WTC11 (cell line): ENCODE results near the gene SLC26A11. TPM values are rescaled to one million over a fixed set of nuclear protein-coding genes. Genes with fewer than 3 reads are reported as not detected.

ENCODE experiments used
- ATAC-seq: fragments of 200-7000 bp; cut with Tn5 transposase; 2 replicates; pipeline ENCODE4 v1.10.0; 2021; ENCODE audit warnings: mild to moderate bottlenecking, moderate library complexity
- CTCF ChIA-PET: fragments of 300-600 bp; sonication (Branson Sonifier 250); formaldehyde crosslinking; loops from one replicate; lab custom pipeline; 2021; ENCODE audit warnings: antibody characterized with exemption; lab: Charles Lee
- POLR2A ChIA-PET: fragments of 350-600 bp; sonication (Branson Sonifier 250); formaldehyde crosslinking; loops from one replicate; lab custom pipeline; 2021; ENCODE audit warnings: antibody characterized with exemption; lab: Charles Lee
- DNase-seq: peaks from one replicate; pipeline ENCODE4 v3.0.0; 2021; ENCODE audit warnings: low spot score
- H3K27ac Mint-ChIP-seq: 2 replicates; pipeline ENCODE4 v1.8.0; 2021; ENCODE audit warnings: mixed read lengths
- H3K27me3 Mint-ChIP-seq: 2 replicates; pipeline ENCODE4 v1.8.0; 2021; ENCODE audit warnings: low read depth, mild to moderate bottlenecking, moderate library complexity, mixed read lengths
- H3K36me3 Mint-ChIP-seq: 2 replicates; pipeline ENCODE4 v1.8.0; 2021; ENCODE audit warnings: mixed read lengths
- H3K4me1 Mint-ChIP-seq: 2 replicates; pipeline ENCODE4 v1.8.0; 2022; ENCODE audit warnings: mixed read lengths
- H3K4me3 Mint-ChIP-seq: 2 replicates; pipeline ENCODE4 v1.8.0; 2021; ENCODE audit warnings: mild to moderate bottlenecking, moderate library complexity, mixed read lengths
- H3K9me3 Mint-ChIP-seq: 2 replicates; pipeline ENCODE4 v1.8.0; 2021; ENCODE audit warnings: mixed read lengths
- ARID4B ChIP-seq: sonication (generic); formaldehyde crosslinking; IDR thresholded peaks from 2 replicates; pipeline ENCODE4 v1.8.0; 2023; ENCODE audit warnings: missing genetic modification reagents, mild to moderate bottlenecking, borderline replicate concordance
- ATF2 ChIP-seq: sonication (generic); formaldehyde crosslinking; IDR thresholded peaks from 2 replicates; pipeline ENCODE4 v1.8.1; 2022; ENCODE audit warnings: low read depth, missing genetic modification reagents, borderline replicate concordance
- ESRRA ChIP-seq: sonication (generic); formaldehyde crosslinking; IDR thresholded peaks from 2 replicates; pipeline ENCODE4 v1.8.1; 2022; ENCODE audit warnings: mild to moderate bottlenecking, missing genetic modification reagents, borderline replicate concordance
- GTF2I ChIP-seq: fragments of 250-450 bp; sonication (Bioruptor Pico); conservative IDR thresholded peaks from 2 replicates; pipeline ENCODE4 v1.4.0; 2021; ENCODE audit warnings: mild to moderate bottlenecking
- IRF1 ChIP-seq: sonication (generic); formaldehyde crosslinking; IDR thresholded peaks from 2 replicates; pipeline ENCODE4 v1.8.0; 2023; ENCODE audit warnings: missing genetic modification reagents
- MAX ChIP-seq: sonication (generic); formaldehyde crosslinking; IDR thresholded peaks from 2 replicates; pipeline ENCODE4 v1.8.0; 2022; ENCODE audit warnings: mild to moderate bottlenecking, missing genetic modification reagents
- MYBL2 ChIP-seq: sonication (generic); formaldehyde crosslinking; IDR thresholded peaks from 2 replicates; pipeline ENCODE4 v1.8.1; 2023; ENCODE audit warnings: mild to moderate bottlenecking, moderate library complexity, missing genetic modification reagents
- NFE2L1 ChIP-seq: sonication (generic); formaldehyde crosslinking; IDR thresholded peaks from 2 replicates; pipeline ENCODE4 v1.8.1; 2023; ENCODE audit warnings: missing genetic modification reagents
- PREB ChIP-seq: sonication (generic); formaldehyde crosslinking; IDR thresholded peaks from 2 replicates; pipeline ENCODE4 v1.8.1; 2022; ENCODE audit warnings: mild to moderate bottlenecking, missing genetic modification reagents, moderate library complexity, borderline replicate concordance
- USF1 ChIP-seq: sonication (generic); formaldehyde crosslinking; IDR thresholded peaks from 2 replicates; pipeline ENCODE4 v1.8.0; 2022; ENCODE audit warnings: mild to moderate bottlenecking, missing genetic modification reagents
- USF2 ChIP-seq: sonication (generic); formaldehyde crosslinking; IDR thresholded peaks from 2 replicates; pipeline ENCODE4 v1.8.1; 2023; ENCODE audit warnings: mild to moderate bottlenecking, missing genetic modification reagents, moderate library complexity
- total RNA-seq: library from RNA; stranded (reverse); gene quantifications from 3 replicates; pipeline ENCODE4 v1.2.3, GENCODE V29; 2021

The SLC26A11 gene
- total RNA-seq, 1 experiment from 2014 or later, result 26.4 TPM

- H3K27me3 Mint-ChIP-seq, result no peaks in the 10 kb centered on the region
- TF ChIP-seq ATF2 (no peak), USF1 (CRISPR knock-in tag) (peak; percentile 67), PREB (0 out of 2 replicates have a peak, but pooled peaks have one; percentile 23), USF2 (peak; percentile 80), IRF1 (CRISPR knock-in tag) (no peak), ESRRA (CRISPR knock-in tag) (no peak), MAX (CRISPR knock-in tag) (0 out of 2 replicates have a peak, but pooled peaks have one; percentile 32)
- H3K4me3 Mint-ChIP-seq, result no peak overlapping the region
- H3K27ac Mint-ChIP-seq, result peak overlapping the region; percentile 82
- peaks cover 45% of the 10 kb centered on the region for H3K4me1 Mint-ChIP-seq
- peak; percentile 7 for ATAC-seq
- ChIA-PET CTCF (interaction anchor here (0.6 to 2.3 kb wide), 3 partner anchors 67 to 1554 kb away, joined by 3 to 9 read pairs (median 6); no protein-coding TSS in a partner anchor), POLR2A (interaction anchor here (1.4 kb wide), 1 partner anchor 10 kb away, joined by 4 read pairs; no protein-coding TSS in a partner anchor)
- H3K36me3 Mint-ChIP-seq, result peaks cover 27% of the 10 kb centered on the region
- H3K9me3 Mint-ChIP-seq, result no peaks in the 10 kb centered on the region
- DNase-seq, result no peak
Observed at GRCh38 chr17:80263253-80264204, 43.3 kb downstream of the SLC26A11 start.

GRCh38 chr17:80264205-80265075 is 44.2 kb downstream of the SLC26A11 start:
- TF ChIP-seq MYBL2 (no peak), GTF2I (CRISPR knock-in tag) (peak; percentile 60; the same call in 1 of the 2 replicates)
- DNase-seq (no peak), ATAC-seq (no peak)
- peaks cover 27% of the 10 kb centered on the region for H3K36me3 Mint-ChIP-seq
- H3K27me3 Mint-ChIP-seq, result no peaks in the 10 kb centered on the region
- H3K4me3 Mint-ChIP-seq, result no peak overlapping the region
- ChIA-PET CTCF (interaction anchor here (0.6 kb wide), 2 partner anchors 113 to 1553 kb away, joined by 3 read pairs; no protein-coding TSS in a partner anchor), POLR2A (interaction anchor here (0.6 to 1.4 kb wide), 2 partner anchors 9 to 721 kb away, joined by 3 to 4 read pairs; no protein-coding TSS in a partner anchor)
- H3K27ac Mint-ChIP-seq, result peak overlapping the region; percentile 82
- no peaks in the 10 kb centered on the region for H3K9me3 Mint-ChIP-seq
- H3K4me1 Mint-ChIP-seq, result peaks cover 38% of the 10 kb centered on the region

GRCh38 chr17:80265205-80266068 is 45.2 kb downstream of the SLC26A11 start:
- POLR2A ChIA-PET, result no interaction called here
- Mint-ChIP-seq H3K27ac (peak overlapping the region; percentile 40), H3K36me3 (peaks cover 27% of the 10 kb centered on the region), H3K9me3 (no peaks in the 10 kb centered on the region), H3K4me1 (peaks cover 33% of the 10 kb centered on the region), H3K4me3 (no peak overlapping the region), H3K27me3 (no peaks in the 10 kb centered on the region)
- CTCF ChIA-PET, result interaction anchor here (0.6 kb wide), 1 partner anchor 114 kb away, joined by 3 read pairs; no protein-coding TSS in a partner anchor
- DNase-seq (no peak), ATAC-seq (no peak)
- no peak for TF ChIP-seq ARID4B (CRISPR knock-in tag)
- no peak for TF ChIP-seq NFE2L1 (CRISPR knock-in tag)
- no peak for TF ChIP-seq IRF1 (CRISPR knock-in tag)
- no peak for TF ChIP-seq ESRRA (CRISPR knock-in tag)
